ENCODE data around the gene CYP46A1. TPM values are rescaled to one million over a fixed set of nuclear protein-coding genes. Genes with fewer than 3 reads are reported as not detected.
"Not testable (repeated sequence)": the region's sequence is repeated elsewhere in the genome, so short reads cannot be mapped to it uniquely, and the experiment has no call there.

The CYP46A1 gene
- total RNA-seq, 1 experiment from 2014 or later = not detected

DNA sequence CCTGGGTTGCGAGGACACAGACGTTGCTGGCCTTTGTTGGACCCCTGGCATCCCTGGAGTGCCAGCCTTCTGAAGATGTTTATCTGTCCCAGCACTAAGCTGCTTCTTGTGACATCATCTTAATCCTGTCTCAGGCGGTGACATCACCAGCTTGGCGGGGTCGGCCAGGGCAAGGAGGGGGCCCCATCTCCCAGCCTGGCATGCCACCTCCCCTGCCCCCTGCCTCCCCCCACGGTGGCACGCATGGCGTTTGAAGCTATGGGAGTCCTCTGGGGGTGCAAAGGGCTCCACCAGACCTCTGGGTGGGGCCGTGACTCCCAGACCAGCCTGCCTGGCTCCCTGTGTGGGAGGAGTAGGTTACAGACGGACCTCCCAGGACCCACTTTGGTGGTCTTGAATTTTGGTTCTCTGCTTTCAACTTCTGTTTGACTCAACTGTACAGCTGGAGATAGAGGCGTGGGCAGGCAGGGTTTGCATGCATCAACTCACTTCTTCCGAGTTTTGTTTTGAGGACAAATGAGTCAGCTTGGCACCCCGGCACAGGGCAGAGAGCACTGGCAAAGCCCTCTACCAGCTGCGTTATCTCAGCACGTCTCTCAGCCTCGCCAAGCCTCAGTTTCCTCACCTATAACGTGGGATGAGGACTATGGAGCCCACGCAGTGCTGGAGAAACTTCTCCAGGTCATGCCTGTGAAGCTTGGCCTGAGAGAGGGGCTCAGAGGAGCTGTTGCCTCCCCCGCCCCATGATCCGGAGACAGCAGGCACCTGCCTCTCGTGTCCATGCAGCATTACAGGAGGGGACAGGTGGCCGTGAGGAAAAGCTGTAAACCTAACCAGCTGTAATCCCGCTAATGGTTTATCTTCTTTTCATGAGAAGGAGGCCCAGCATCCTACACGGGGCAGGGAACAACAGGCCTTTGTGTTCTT, 70.3 kb downstream of the CYP46A1 start:
- DNase-seq (ENCODE audit: low read depth) = no peak

DNA sequence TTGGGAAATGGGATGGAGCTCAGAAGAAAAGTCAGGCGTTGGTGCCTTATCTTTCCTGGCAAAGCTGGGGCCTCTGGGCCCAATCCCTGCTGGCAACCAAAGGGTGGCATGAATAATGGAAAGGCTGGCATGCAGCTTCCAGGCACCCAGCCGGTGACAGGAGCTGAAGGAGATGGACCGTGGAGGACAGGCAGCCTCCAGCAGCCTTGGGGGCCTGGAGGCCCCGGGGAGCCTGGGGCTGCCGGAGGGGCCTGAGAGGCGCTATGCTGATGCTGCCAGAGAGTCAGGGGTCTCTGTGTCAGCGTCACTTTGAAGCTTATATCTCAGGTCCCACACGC, 70.9 kb downstream of the CYP46A1 start:
- DNase-seq (ENCODE audit: low read depth) = no peak

DNA sequence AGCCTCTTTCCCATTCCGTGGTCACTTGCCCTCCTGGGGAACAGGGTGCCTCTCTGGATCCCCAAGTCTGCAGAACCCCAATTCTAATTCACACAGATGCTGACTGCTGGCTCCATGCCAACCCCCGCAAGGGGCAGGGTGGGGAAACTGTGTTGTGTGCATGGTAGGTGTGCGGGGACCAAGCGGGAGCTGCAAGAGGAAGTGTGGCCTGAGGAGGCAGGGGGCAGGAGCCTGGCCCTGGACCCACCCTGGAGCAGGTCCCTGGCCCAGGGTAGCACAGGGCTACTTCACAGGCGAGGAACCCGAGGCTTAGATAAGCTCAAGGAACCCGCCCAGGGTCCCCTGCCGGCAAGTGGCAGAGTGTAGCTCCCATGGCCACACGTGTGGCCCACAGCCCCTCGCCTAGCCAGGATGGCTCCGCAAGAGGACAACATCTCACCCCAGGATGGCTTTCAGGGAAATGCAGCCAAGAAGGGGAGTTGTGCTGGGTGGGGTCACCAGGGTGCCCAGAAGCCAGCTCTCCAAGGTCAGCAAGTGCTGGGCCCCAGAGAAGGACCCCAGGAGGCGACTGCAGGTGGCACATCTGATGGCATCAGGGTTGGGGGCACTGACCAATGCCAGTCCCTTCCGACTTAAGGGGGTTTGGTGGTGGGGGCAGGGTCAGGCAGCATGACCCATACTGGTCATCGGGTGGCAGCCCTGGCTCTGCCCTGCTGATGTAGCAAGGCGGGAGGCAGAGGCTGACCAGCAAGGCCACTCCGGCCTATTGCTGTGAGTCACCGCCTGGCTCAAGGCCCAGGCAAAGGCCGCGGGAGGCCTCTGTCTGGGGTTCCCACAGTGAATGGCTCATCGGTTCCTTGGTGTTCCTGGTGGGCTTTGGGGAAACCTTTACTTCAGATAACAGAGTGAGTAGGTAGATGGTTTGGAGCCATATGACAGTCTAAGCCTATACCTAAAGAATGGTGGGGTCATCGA, 71.8 kb downstream of the CYP46A1 start:
- peak; percentile 86 for DNase-seq (ENCODE audit: low read depth)

DNA sequence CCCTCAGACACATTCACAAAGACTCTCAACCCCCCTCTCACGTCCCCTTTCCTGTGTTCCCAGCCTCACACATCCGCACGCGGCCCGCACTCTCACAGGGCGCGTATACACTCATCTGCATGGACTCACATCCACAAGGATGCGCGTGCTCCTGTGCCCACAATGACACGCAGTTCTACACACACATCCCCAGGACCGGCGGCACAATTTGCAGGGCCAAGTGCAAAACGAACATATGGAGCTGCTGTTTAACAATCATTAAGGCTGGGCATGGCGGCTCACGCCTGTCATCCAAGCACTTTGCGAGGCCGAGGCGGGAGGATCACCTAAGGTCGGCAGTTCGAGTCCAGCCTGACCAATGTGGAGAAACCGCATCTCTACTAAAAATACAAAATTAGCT, 72.7 kb downstream of the CYP46A1 start:
- peak; percentile 18 for DNase-seq (ENCODE audit: low read depth)

DNA sequence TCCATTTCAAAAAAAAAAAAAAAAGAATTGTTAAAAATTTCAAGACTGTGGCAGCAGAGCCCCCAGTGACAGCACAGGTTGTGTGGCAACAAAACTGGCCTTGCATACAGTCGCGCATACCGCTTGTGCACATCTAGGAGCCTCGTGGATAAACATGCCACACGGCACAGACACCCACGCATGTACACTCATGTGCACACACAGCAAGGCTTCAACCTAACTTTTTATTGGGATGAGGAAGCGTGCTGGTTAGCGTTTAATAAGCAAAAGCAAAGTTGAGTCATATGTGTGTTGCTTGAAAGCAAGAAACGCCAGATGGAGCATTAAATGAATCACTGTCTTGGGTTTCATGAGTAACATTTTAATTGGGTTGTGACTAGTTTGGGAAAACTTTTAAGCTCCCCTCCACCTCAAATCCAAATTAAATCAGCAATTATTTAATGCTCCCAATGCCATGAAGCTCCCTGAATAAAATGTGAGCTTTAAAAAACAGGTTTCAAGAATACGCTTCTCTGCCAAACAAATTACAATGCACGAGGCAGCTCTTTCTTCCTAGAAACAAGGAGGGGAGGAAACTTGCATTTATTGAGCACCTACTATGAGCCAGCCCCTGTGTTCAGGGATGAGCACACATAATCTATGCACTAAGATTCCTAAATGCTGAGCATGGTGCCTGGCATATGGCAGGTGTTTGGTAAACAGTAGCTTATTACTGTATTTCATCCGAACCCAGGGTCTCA, 73.4 kb downstream of the CYP46A1 start:
- peak; percentile 95 for DNase-seq (ENCODE audit: low read depth)

DNA sequence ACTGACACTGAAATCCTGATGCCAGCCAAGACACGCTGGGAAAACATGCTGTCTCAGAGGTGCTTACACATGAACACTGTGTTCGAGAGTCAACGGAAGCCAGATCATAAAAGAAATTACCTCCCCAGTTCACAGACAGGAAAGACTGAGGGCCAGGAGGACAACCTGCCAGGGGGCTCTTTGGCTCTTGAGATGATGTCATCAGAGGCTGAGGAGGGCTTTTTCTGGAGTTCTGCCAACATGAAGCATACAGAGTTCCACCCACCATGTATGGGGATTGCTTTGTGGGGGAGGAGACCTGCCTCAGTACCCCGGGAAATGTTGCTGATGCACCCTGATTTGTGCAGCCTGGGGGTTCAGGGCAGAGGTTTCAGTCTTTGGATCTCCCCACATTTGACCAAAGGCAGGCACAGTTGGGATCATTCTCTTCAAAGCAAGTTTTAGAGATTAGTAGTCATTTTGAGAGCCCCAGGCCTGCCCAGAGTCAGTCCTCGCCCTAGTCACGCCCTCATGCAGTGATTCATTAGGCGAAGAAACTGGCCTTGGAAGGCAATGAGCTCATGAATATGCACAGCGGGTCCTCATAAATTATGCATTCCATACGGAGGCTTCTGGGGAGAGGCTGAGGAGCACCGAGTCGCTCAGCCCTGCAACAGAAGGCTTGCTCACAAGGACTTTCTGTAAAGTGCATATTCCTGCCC, 74.2 kb downstream of the CYP46A1 start:
- DNase-seq (ENCODE audit: low read depth) = peak; percentile 79

DNA sequence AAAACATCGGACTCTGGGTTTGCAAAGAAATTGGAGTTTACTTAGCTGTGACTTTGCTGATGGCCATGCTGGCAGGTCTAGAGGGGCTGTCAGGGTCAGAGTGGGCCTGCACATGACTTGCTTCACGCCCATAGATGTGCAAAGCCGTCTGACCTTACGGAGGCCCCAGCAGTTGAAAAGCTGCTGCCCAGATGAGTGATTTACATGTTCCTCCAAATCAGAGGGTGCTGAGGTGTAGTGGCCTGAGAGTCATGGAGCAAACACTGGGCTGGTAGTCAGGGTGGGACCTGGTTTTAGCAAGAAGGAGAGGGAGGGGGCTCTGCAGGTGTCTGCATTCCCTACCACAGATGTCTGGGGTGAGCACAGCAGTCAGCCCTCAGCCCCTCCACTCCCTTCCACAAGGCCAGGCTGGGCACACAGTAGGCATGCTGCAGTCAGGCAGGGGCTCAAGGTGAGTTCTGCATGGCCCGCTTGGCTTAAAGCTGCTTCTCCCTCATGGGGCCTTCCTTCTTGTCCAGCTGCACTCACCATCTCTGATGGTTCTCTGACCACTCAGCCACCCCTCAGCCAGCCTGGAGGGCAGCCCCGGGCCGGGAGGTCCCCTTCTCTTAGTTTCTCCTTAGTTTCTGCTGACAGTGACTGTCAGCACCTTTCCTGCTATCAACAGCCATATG, 74.9 kb downstream of the CYP46A1 start:
- DNase-seq (ENCODE audit: low read depth) = no peak

DNA sequence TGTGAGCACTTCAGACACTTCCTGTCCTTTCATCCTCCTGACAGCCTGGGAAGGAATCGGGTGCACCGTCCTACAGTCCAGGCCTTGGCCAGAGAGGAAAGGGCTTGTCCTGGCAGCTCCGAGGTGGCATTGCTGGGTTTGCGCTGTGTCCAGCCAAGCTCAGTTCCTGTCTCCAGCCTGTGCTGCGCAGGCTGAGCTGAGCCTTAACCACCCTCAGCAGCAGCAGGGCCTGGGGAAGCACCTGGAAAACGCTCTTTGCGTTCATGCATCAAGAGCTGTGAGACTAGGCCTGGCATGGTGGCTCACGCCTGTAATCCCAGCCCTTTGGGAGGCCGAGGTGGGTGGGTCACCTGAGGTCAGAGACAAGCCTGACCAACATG, 75.4 kb downstream of the CYP46A1 start:
- no peak for DNase-seq (ENCODE audit: low read depth)

DNA sequence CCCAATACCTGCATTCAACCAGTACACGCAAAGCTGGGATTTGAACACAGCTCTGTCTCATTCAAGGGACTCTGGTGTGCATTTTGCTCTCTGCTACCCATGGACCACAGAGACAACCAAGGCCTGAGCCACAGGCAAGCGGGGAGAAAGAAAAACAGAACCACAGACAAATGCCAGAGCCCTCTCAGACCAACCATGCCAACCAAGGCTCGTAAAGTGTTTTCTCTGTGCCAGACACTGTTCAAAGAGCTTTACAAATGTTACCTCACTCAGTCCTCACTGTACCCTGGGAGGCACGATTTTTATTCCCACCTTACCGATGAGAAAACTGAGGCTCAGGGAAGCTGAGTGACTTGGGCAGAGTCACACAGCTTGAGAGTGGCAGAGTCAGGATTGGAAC, 76.7 kb downstream of the CYP46A1 start:
- no peak for DNase-seq (ENCODE audit: low read depth)

DNA sequence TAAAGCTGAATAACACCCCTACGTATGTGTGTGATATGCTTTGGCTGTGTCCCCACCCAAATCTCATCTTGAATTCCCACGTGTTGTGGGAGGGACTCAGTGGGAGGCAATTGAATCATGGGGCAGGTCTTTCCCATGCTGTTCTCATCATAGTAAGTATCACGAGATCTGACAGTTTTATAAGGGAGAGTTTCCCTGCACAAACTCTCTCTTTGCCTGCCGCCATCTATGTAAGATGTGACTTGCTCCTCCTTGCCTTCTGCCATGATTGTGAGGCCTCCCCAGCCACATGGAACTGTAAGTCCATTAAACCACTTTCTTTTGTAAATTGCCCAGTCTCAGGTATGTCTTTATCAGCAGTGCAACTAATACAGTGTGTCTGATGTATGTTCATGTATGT, 78.8 kb downstream of the CYP46A1 start:
- DNase-seq (ENCODE audit: low read depth) = not testable (repeated sequence)

DNA sequence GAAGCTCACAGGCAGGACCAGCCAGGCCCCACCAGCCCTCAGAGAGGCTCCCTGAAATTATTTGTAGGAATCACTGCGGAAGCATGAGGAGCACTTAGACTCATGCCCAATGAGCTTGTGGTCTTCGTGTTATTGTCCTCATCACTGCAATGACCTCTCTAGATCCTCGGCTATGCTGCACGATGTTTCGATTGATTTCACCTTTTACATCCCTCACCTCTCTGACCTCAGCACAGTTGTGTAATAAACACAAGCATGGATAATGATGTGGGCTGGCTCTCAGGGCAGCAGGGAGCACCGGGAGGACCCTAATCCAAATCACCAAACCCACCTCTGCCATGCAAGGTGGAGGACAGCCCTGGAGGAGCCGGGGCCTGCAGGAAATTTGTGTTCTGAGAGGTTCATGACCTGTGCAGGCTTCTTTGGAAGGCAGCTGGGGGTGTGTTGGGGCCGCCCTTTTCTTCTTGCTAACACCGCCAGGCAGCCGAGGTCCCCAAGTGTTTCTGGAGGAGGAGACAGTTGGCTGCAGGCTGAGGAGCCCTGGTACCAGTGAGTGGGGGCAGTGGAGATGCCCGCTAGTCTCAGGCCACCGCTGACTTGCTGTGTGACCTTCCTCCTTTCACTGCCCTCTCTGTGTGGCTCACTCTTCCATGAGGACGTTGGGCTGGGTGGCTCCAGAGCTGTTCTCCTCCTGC, 79.6 kb downstream of the CYP46A1 start:
- no peak for DNase-seq (ENCODE audit: low read depth)

DNA sequence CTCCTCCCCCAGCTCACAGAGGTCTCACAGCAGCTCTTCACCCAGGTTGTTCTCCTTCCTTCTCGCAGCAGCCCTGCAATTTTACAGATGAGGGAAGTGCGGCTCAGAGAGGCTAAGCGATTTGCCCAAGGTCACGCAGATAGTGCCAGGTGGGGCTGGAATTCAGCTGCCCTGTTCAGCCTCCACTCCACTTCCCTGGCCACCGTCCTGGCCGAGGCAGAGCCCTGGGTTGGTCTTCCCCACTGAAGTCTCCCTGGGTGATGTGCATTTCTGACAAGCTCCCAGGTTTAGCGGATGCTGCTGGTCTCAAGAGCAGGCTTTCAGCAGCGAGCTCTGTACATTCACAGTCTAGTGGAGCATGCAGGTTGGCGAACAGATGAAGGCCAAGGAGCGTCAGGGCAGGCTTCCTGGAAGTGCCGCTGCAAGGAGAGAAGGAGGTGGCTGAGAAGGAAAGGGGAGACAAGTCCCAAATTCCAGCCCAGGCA, 80.2 kb downstream of the CYP46A1 start:
- DNase-seq (ENCODE audit: low read depth) = no peak

DNA sequence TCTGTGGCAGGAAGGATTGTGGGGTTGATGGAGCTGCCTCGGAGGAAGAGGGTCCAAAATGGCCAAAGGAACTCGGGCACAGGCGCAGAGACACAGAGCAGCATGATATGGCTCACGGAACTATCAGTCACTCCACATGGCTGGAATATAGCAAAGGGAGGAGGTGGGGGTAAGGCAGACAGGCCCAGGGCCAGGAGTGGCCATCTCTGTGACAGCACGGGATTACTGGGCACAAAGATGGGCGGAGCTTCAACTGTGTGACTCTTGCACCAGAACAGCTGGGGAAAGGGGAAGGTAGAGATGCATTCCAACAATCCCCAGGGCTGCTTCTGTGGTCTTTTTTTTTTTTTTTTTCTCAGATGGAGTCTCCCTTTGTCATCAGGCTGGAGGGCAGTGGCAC, 84.3 kb downstream of the CYP46A1 start:
- no peak for DNase-seq (ENCODE audit: low read depth)

DNA sequence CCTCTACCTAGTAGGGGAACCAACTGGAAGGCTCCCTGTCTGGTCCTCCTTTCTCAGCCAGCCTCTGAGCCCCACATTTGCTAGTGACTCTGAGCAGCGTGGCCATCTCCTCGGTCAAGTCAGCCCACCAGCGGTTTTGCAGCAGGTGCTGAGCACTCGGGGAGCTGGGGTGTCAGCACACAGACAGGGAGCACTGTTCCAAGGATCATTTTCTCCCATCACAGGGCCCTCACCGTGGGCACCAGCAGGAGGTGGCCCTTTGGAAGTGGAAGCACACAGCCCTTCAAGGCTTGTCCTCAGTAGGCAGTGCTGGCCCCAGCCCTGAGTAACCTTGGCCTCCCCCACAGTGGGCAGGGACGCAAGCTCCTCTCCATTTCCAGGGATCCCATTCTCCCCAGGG, 85.0 kb downstream of the CYP46A1 start:
- DNase-seq (ENCODE audit: low read depth) = no peak

DNA sequence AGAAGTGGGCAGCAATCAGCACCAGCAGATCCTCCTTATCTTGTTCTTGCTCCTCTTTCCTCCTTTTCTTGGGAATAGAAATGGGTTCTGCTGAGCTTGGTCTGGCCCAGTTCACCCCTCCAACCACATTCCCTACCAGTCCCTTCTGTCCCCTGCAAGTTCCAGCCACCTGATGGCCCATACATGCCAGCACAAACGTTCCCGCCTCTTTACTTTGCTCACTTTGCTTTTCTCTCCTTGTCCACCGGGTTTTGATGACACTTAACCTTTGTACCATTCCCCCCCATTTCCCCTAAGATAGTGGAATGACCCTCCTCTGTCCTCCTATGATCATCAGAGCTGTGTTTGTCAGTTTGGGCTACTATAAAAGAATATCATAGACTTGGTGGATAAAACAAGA, 85.7 kb downstream of the CYP46A1 start:
- DNase-seq (ENCODE audit: low read depth) = no peak

DNA sequence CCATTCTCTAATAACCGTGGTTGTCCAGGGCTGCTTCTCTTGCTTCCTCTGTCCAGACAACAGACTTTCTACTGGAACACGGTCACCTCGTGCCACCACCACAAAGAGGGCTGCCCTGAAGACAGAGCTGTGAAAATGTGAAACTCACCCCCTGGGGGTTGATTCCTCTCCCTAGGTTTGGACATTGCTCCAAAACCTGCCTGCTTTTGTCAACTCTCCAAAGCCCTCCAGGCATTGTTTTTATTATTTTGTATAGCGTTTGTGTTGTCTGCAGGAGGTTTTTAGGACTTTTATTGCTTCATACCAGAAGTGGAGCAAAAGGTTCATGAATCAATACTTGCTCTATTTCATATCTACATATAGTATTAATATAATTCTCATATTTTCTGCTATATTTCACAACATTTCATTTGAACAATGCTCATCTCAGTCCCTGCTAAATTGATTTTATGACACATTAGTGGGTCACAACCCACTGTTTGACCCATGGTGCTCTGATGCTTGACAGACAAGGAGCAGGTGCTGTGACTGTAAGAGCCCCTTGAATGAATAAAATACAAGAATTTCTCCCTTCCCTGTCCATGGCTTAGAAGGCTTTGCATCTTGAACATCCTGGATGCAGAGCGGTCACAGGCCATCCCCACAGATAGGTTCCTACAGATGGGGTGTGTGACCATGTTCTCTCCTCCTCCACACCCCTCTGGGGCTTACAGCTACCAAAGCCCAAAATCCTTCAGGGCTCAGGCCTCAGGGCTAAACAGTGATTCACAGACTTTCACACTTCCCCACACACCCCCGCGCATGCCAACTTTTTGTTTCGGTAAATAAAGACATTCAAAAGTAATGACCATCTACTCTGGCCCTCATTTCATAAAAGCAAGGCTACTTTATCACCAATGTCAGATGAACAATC, 88.5 kb downstream of the CYP46A1 start:
- DNase-seq (ENCODE audit: low read depth) = no peak

DNA sequence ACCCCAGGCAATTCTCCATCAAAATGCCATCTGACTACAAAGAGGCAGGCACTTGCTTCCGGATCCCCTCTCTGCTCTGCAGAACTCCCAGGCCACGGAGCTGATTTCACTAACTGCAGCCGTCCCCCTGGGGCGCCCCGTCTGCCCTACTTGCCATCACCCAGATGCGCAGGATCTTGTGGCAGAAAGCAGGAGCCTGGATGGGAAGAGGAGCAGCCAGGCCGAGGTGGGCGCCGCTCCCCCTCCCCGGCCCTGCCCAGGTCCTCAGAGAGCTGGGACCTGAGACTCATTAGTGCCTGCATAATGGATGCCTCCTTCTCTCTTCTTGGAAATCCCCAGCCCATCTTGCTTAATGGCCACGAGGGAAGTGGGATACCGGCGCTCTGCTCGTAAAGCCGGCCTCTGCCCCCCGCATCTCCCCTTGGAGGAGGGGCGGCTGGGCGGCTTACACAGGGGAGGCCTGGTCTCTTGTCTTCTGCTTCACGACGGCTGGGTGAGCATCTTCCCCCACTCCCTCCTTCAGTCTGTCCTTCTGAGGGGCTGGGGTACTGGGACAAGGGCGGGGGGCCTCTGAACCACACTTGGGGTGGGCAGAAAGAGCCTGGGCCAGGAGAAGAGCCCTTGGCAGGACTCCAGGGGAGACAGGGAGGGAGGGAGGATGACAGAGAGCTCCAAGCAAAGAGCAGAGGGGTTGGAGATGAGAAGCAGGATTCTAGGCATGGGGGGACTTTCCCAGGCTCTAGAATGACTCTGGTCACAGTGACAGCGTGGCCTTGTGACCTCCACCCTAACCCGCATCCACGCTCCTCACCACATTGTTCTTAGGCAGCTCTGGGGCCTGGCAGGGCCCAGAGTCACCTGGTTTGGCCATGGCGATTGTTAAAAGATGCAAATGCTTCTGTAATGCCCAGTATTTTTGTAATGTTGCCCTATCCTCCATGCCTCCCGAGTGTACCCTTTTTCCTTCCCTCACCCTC, 89.7 kb downstream of the CYP46A1 start:
- no peak for DNase-seq (ENCODE audit: low read depth)
